HepG2 (cell line): ENCODE results near the gene CD3G. TPM values are rescaled to one million over a fixed set of nuclear protein-coding genes. Genes with fewer than 3 reads are reported as not detected.

Source experiments
- ATAC-seq: fragments of 200-7000 bp; cut with Tn5 transposase; 3 replicates; pipeline ENCODE4 v1.9.1; 2020; ENCODE audit warnings: mild to moderate bottlenecking, moderate library complexity
- BruUV-seq: library from RNA; stranded (reverse); fragments of 400-500 nt; replicated peaks from 2 replicates; lab custom pipeline; 2021; lab: Mats Ljungman, UMichigan
- CTCF ChIA-PET: fragments of 300-600 bp; formaldehyde crosslinking; extraction: SDS; loops from one replicate; lab custom pipeline; 2021; ENCODE audit warnings: low total read pairs, inconsistent platforms, low intra/inter-chr PET ratio; lab: Yijun Ruan, JAX
- POLR2A ChIA-PET: fragments of 350-600 bp; sonication (Branson Sonifier 250); formaldehyde crosslinking; loops from one replicate; lab custom pipeline; 2020; ENCODE audit warnings: antibody characterized with exemption, inconsistent platforms; lab: Yijun Ruan, JAX
- DNase-seq: peaks from one replicate; pipeline ENCODE4 v3.0.0-alpha.2; 2015; ENCODE audit warnings: low spot score
- FAIRE-seq: peaks from 3 replicates; lab custom pipeline; 2011; peaks lifted over from hg19 to GRCh38; lab: Jason Lieb, UNC
- H2AFZ ChIP-seq: one replicate; pipeline ENCODE4 v1.6.1; 2011; ENCODE audit warnings: low read length, inconsistent platforms
- H3K27ac ChIP-seq: fragments of 300-600 bp; 3 replicates; pipeline ENCODE4 v1.8.0; 2011; ENCODE audit warnings: mixed run types, mild to moderate bottlenecking, mixed read lengths, low read length, inconsistent platforms; ENCODE audit not compliant: insufficient read depth; ENCODE audit errors: extremely low read length
- H3K27me3 ChIP-seq, 2 experiments: fragments of 200-600 bp in 1 of 2; 2 replicates in 1 of 2; 3 replicates in 1 of 2; pipeline versions ENCODE4 v1.6.0 to v1.8.0; 2011; ENCODE audit warnings: low read length in 2 of 2, mild to moderate bottlenecking in 2 of 2, moderate library complexity in 2 of 2, inconsistent platforms in 1 of 2; ENCODE audit not compliant: insufficient read depth in 2 of 2, control insufficient read depth in 1 of 2
- H3K36me3 ChIP-seq, 2 experiments: fragments of 200-600 bp in 1 of 2; replicated peaks in 1 of 2; 2 replicates in 1 of 2; 3 replicates in 1 of 2; pipeline versions ENCODE4 v1.5.1 to v1.8.0; 2011; ENCODE audit warnings: low read length in 2 of 2, inconsistent platforms in 1 of 2; ENCODE audit not compliant: insufficient read depth in 2 of 2, control insufficient read depth in 1 of 2
- H3K4me1 ChIP-seq: 2 replicates; pipeline ENCODE4 v1.5.1; 2012; ENCODE audit warnings: low read length, inconsistent platforms; ENCODE audit not compliant: insufficient read depth
- H3K4me2 ChIP-seq: 2 replicates; pipeline ENCODE4 v1.6.0; 2011; ENCODE audit warnings: low read depth, low read length, inconsistent platforms
- H3K4me3 ChIP-seq, 3 experiments: fragments of 200-600 bp in 1 of 3; sonication (generic), shearing (Covaris generic) in 1 of 3; replicated peaks in 1 of 3; 2 replicates each; pipeline ENCODE4 v1.5.1; 2011 to 2016; ENCODE audit warnings: low read length in 3 of 3, inconsistent platforms in 2 of 3, low read depth in 2 of 3, mild to moderate bottlenecking in 2 of 3, control low read depth in 1 of 3, mixed read lengths in 1 of 3; ENCODE audit not compliant: insufficient read depth in 1 of 3
- H3K79me2 ChIP-seq: one replicate; pipeline ENCODE4 v1.6.1; 2011; ENCODE audit warnings: low read length, inconsistent platforms; ENCODE audit not compliant: insufficient read depth
- H3K9ac ChIP-seq: 2 replicates; pipeline ENCODE4 v1.6.0; 2011; ENCODE audit warnings: mild to moderate bottlenecking, low read depth, low read length, inconsistent platforms; ENCODE audit not compliant: insufficient read depth
- H3K9me3 ChIP-seq: 2 replicates; pipeline ENCODE4 v1.5.1; 2012; ENCODE audit warnings: mild to moderate bottlenecking, low read length
- H4K20me1 ChIP-seq: 2 replicates; pipeline ENCODE4 v1.6.0; 2011; ENCODE audit warnings: inconsistent platforms, mild to moderate bottlenecking, low read length, moderate library complexity; ENCODE audit not compliant: insufficient read depth
- PLRG1 ChIP-seq: fragments of 450-650 bp; conservative IDR thresholded peaks from 2 replicates; pipeline ENCODE4 v1.6.1; 2016
- SMC3 ChIP-seq: IDR thresholded peaks from 2 replicates; pipeline ENCODE4 v1.6.1; 2011; ENCODE audit warnings: low read length, improper control_type of control experiment
- STAG1 ChIP-seq: sonication (generic); formaldehyde crosslinking; IDR thresholded peaks from 2 replicates; pipeline ENCODE4 v1.4.0; 2020; ENCODE audit warnings: missing genetic modification reagents
- WGBS: methylation state at CpG from one replicate; pipeline ENCODE4 v1.1.6; 2017; ENCODE audit warnings: low lambda C conversion rate; 5-methylcytosine and 5-hydroxymethylcytosine counted together
- in situ Hi-C: cut with HindIII; loops from 2 replicates; pipeline ENCODE4 v1.10.0; 2017; ENCODE audit warnings: low pct_unique_long_range_greater_than_20kb; ENCODE audit not compliant: extremely low pct_ligation_motif_present
- intact Hi-C: fragments of 100-400 bp; cut with micrococcal nuclease; formaldehyde crosslinking; loops from one replicate; pipeline ENCODE4 v1.10.0; 2022; ENCODE audit not compliant: unreplicated experiment
- polyA plus RNA-seq, 8 experiments: library from polyadenylated mRNA; depleted of rRNA in 3 of 8; stranded (reverse) in 7 of 8; unstranded in 1 of 8; fragments of >200 nt; fragmentation: Illumina TruSeq in 4 of 8; extraction: Trizol in 4 of 8; gene quantifications; 2 replicates each; pipeline versions ENCODE4 v1.2.1 to v1.2.3, GENCODE V29; 2011 to 2016; ENCODE audit warnings: low read depth in 4 of 8, missing spikeins in 1 of 8, mixed read lengths in 1 of 8; ENCODE audit not compliant: insufficient read depth in 1 of 8
- total RNA-seq, 5 experiments: library from RNA; depleted of rRNA; stranded (reverse); fragments of >200 nt; fragmentation: Illumina TruSeq; extraction: Trizol; gene quantifications; 2 replicates each; pipeline ENCODE4 v1.2.3, GENCODE V29; 2016; ENCODE audit warnings: low read depth in 1 of 5
- TF ChIP-seq, protein P1 (sequence below): sonication (generic); formaldehyde crosslinking; IDR thresholded peaks from 2 replicates; pipeline ENCODE4 v1.5.0; 2020; ENCODE audit warnings: mild to moderate bottlenecking, missing genetic modification reagents, moderate library complexity
- TF ChIP-seq, protein P2 (sequence below): sonication (generic); formaldehyde crosslinking; IDR thresholded peaks from 2 replicates; pipeline ENCODE4 v1.8.1; 2023; ENCODE audit warnings: mild to moderate bottlenecking, missing genetic modification reagents

CD3G gene
- total and polyA plus RNA-seq, 2 of the 13 experiments (the other 11 are each of a cell fraction or from before 2014, with no cell fraction given): not detected

DNA sequence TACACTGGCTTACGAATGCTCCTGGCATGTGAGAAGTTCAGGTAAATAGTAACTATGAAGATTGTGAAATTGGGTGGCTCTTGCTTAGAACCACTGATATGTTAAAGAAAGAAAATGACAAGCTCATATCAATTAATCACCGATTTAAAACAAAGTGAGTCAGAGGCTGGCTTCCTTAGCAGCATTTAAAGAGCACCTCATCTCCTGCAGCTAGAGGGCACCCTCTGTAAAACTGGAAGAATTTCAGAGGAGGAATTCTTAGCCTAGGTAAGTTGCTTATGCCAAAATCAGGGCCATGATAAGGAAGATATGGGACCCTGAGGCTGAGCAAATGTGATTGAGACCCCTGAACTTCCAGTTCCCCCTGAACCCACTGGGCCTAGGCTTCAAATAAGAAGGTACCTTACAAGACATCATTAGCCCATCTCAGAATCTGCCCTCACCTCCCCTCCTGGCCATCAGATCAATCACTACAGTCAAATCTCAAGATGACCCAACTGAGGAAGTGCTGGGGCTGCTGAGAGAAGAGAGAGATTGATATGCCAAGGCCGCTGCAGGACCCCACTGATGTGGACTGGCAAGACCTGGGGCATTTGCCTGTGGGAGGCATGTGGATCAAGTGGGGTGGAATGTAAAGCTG lies 48.2 kb upstream of the CD3G start:
- peak; percentile 60 for FAIRE-seq
- BruUV-seq: no TSS peak
- no peaks in the 10 kb centered on the region for H3K9me3 ChIP-seq
- WGBS: 4% methylated on average over 3 of the region's 3 CpGs
- intact Hi-C loops (loop anchor here (1.0 to 5.0 kb wide), 2 partner anchors 57 to 191 kb away; no protein-coding TSS in a partner anchor), in situ Hi-C loops (no loop called here)
- H3K27ac ChIP-seq: no peak overlapping the region
- no peak overlapping the region for H3K9ac ChIP-seq
- H2AFZ ChIP-seq: no peak overlapping the region
- TF ChIP-seq, protein P1, sequence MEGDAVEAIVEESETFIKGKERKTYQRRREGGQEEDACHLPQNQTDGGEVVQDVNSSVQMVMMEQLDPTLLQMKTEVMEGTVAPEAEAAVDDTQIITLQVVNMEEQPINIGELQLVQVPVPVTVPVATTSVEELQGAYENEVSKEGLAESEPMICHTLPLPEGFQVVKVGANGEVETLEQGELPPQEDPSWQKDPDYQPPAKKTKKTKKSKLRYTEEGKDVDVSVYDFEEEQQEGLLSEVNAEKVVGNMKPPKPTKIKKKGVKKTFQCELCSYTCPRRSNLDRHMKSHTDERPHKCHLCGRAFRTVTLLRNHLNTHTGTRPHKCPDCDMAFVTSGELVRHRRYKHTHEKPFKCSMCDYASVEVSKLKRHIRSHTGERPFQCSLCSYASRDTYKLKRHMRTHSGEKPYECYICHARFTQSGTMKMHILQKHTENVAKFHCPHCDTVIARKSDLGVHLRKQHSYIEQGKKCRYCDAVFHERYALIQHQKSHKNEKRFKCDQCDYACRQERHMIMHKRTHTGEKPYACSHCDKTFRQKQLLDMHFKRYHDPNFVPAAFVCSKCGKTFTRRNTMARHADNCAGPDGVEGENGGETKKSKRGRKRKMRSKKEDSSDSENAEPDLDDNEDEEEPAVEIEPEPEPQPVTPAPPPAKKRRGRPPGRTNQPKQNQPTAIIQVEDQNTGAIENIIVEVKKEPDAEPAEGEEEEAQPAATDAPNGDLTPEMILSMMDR: peak; percentile 67
- TF ChIP-seq PLRG1 (no peak), SMC3 (peak; percentile 35; the same call in 1 of the 2 replicates), STAG1 (CRISPR knock-in tag) (peak; percentile 68)
- TF ChIP-seq, protein P2, sequence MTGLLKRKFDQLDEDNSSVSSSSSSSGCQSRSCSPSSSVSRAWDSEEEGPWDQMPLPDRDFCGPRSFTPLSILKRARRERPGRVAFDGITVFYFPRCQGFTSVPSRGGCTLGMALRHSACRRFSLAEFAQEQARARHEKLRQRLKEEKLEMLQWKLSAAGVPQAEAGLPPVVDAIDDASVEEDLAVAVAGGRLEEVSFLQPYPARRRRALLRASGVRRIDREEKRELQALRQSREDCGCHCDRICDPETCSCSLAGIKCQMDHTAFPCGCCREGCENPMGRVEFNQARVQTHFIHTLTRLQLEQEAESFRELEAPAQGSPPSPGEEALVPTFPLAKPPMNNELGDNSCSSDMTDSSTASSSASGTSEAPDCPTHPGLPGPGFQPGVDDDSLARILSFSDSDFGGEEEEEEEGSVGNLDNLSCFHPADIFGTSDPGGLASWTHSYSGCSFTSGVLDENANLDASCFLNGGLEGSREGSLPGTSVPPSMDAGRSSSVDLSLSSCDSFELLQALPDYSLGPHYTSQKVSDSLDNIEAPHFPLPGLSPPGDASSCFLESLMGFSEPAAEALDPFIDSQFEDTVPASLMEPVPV (CRISPR knock-in tag): no peak
- H3K4me1 ChIP-seq: peaks cover 6% of the 10 kb centered on the region
- H3K4me3 ChIP-seq: no peak overlapping the region
- no peaks in the 10 kb centered on the region for H3K79me2 ChIP-seq
- CTCF ChIA-PET: interaction anchor here (2.8 kb wide), 1 partner anchor 57 kb away, joined by 16 read pairs; no protein-coding TSS in a partner anchor
- ATAC-seq: peak; percentile 44; the same call in 1 of the 3 replicates
- H3K27me3 ChIP-seq: peaks cover 1 to 15% of the 10 kb centered on the region in 2 experiments; a peak in 2 of 5 replicates
- POLR2A ChIA-PET: interaction anchor here (0.9 kb wide), 1 partner anchor 101 kb away, joined by 3 read pairs; no protein-coding TSS in a partner anchor
- no peaks in the 10 kb centered on the region for H4K20me1 ChIP-seq
- H3K4me2 ChIP-seq: no peak overlapping the region
- DNase-seq: peak; percentile 28
- H3K36me3 ChIP-seq: no peaks in the 10 kb centered on the region
